Tibial nerve (tissue), 4 donors: ENCODE results near the gene RB1.

ENCODE experiments used
- EP300 ChIP-seq, 2 donors: sonication (generic); formaldehyde crosslinking; IDR thresholded peaks; one replicate each; pipeline ENCODE4 v1.6.1; 2017; ENCODE audit warnings: antibody characterized with exemption in 2 of 2, mild to moderate bottlenecking in 1 of 2
- POLR2A ChIP-seq, 2 donors: fragments of 450-650 bp; IDR thresholded peaks; one replicate each; pipeline ENCODE4 v1.6.1; 2017; ENCODE audit warnings: antibody characterized with exemption in 2 of 2, mild to moderate bottlenecking in 2 of 2, moderate library complexity in 2 of 2
- TF ChIP-seq, protein P1 (sequence below), 5 experiments: fragments of 200-600 bp in 3 of 5; fragments of 450-650 bp in 2 of 5; sonication (generic) in 3 of 5; IDR thresholded peaks; one replicate each; pipeline ENCODE4 v1.5.1; 2016 to 2019; ENCODE audit warnings: antibody characterized with exemption in 5 of 5, mild to moderate bottlenecking in 3 of 5, moderate library complexity in 2 of 5

DNA sequence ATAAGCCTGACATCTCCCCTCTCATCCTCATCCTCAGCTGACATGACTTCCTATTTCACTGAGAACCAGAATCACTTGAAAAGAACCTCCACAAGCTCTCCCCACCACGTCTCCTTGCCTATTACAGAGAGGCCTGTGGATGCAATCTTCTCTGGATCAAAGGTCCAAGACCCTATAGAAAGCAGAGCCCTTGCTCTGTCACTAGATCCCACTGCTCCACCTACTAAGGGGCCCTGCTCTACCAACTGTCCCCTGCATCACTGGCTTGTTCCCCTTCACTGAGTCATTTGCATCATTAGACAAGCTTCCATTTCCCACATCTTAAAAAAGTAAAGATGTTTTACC lies 188.5 kb downstream of the RB1 start:
- TF ChIP-seq, protein P1, sequence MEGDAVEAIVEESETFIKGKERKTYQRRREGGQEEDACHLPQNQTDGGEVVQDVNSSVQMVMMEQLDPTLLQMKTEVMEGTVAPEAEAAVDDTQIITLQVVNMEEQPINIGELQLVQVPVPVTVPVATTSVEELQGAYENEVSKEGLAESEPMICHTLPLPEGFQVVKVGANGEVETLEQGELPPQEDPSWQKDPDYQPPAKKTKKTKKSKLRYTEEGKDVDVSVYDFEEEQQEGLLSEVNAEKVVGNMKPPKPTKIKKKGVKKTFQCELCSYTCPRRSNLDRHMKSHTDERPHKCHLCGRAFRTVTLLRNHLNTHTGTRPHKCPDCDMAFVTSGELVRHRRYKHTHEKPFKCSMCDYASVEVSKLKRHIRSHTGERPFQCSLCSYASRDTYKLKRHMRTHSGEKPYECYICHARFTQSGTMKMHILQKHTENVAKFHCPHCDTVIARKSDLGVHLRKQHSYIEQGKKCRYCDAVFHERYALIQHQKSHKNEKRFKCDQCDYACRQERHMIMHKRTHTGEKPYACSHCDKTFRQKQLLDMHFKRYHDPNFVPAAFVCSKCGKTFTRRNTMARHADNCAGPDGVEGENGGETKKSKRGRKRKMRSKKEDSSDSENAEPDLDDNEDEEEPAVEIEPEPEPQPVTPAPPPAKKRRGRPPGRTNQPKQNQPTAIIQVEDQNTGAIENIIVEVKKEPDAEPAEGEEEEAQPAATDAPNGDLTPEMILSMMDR (IDR thresholded peaks at IDR 0.05), result no peak
- TF ChIP-seq POLR2A (IDR thresholded peaks at IDR 0.05), result no peak
- TF ChIP-seq EP300 (IDR thresholded peaks at IDR 0.05), result no peak
